NCI-H524 (cell line): ENCODE measurements around the gene RGS8.
A peak's percentile ranks its signal among the peaks of the same experiment; 100 is the strongest.
"Not testable (repeated sequence)": the region's sequence is repeated elsewhere in the genome, so short reads cannot be mapped to it uniquely, and the experiment has no call there.

ENCODE experiments used
- DNase-seq, 2 experiments: peaks; one replicate each; lab custom pipeline; 2025; lab: John Stamatoyannopoulos, UW

Gene RGS8

GRCh38 chr1:182702826-182703524 lies 18.6 kb upstream of the RGS8 start:
- peak; percentile 17 to 37 for DNase-seq

DNA sequence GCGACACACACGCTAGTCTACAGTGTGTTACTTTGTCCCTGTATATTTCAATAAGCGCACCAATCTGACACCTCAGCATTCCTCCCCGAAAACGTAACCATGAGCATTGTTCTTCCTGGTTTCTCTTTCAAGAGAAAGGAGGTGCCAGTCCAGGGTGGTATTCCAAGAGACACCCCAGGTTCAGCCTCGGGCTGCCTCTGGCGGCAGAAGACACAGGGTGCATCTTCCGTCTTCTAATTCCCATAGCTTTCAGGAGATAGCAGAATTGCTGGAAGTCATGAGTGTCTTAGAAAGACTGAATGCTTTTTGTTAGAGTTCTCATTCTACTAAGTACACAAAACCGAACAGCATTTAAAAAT lies 15.9 kb upstream of the RGS8 start:
- no peak for DNase-seq

GRCh38 chr1:182699393-182700350 lies 15.3 kb upstream of the RGS8 start:
- DNase-seq, result peak; percentile 91 to 95

- no peak for DNase-seq
Measured at GRCh38 chr1:182698971-182699370, 14.6 kb upstream of the RGS8 start.

DNA sequence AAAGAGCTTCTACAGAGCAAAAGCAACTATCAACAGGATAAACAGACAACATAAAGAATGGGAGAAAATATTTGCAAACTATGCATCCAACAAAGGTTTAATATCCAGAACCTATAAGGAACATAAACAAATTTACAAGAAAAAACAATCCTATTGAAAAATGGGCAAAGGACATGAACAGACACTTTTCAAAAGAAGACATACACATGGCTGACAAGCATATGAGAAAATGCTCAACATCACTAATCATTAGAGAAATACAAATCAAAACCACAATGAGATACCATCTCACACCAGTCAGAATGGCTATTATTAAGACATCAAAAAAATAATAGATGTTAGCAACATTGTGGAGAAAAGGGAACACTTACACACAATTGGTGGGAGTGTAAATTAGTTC lies 8.8 kb upstream of the RGS8 start:
- not testable (repeated sequence) for DNase-seq

DNA sequence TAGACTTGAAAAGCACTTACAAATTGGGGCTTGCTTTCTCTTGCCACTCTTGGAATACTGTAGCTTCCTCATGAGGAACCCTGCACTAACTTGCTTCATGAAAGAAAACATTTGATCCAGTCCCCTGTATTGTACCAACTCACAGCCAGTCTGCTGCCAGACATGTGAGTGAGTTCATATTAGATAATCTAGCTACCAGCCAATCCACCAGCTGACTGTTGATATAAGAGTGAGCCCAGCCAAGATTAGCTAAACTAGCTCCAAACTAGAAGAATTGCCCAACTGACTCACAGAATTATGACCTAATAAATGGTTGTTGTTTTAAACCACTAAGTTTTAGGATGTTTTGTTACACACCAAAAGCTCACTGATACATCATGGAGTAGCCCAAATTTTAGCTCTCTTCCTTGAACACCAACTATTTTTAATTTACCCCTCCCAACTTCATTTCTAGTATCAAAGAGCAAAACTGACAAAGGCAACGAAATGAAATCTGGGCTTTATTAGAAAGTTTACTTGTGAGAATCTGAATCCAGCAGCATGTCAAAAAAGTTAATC lies 6.6 kb upstream of the RGS8 start:
- no peak for DNase-seq

- DNase-seq, result no peak
Measured at GRCh38 chr1:182688436-182689205, 4.2 kb upstream of the RGS8 start.

DNA sequence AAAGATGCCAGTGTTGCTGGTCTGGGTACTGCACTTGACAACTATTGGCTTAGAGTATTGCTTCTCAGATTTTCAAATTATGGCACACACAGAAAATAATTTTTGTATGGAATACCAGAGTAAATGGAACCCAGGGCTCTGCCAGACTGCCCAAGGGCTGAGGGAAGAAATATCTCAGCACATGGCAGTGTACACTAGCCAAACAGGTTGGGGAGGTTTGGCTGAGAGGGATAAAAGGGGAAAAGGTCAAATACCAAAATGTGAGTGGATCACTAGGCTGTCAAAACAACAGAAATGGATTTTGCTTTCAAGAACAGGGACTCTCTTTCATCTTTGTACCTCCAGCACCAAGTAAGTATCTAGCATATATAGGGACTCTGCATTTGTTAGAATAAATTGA lies 3.0 kb upstream of the RGS8 start:
- DNase-seq, result no peak

GRCh38 chr1:182686446-182686845 lies 2.1 kb upstream of the RGS8 start:
- DNase-seq, result no peak

GRCh38 chr1:182685215-182685614 lies 828 bp upstream of the RGS8 start:
- no peak for DNase-seq

GRCh38 chr1:182682898-182683501 lies 1.4 kb downstream of the RGS8 start:
- DNase-seq, result no peak

- no peak for DNase-seq
Measured at GRCh38 chr1:182682406-182682805, 2.0 kb downstream of the RGS8 start.

DNA sequence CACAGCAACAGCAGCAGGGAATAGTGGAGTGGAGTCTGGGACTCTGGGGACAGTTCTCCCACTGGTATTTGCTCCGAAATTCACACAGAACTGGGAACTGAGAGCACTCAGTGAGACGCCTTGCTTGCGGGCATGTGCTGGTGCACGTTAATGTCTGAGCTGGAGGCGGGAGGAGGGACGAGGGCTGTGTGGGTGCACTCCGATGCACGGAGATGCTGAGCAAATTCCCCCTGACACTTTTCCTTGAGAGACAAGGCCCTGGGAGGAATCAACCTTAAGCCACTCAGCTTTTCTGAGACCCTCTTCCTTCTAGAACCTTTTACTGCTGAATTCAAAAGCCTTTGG lies 2.8 kb downstream of the RGS8 start:
- no peak for DNase-seq

DNA sequence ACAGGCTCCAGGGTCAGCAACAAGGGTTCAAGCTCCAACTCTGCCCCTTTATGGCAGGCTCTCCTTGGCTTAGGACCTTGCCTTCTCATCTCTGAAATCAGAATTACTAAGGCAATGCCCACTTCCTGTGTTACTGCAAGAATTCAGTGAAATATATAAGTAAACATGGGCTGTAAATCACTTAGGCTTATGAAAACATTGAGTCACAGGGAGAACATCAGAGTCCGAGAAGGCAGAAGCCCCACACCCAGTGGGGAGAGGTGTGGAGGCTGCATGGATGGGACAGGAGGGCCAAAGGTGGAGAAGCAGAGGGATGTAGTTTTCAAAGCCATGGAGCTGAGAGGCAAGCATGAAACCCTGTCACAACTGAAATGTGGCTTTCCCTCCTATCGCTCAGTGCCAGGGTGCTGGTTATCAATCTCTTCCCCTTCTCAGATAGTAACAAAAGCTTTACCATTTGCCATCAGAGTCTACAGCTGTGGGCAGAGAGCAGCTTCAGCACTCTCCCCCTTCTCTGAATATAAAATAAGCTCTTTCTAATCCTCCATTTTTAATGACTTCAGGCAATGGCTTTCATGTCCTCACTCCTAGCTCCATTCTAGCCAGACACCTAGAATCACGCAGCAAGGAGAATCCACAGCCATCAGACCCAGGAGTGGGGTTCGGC lies 3.4 kb downstream of the RGS8 start:
- no peak for DNase-seq

DNA sequence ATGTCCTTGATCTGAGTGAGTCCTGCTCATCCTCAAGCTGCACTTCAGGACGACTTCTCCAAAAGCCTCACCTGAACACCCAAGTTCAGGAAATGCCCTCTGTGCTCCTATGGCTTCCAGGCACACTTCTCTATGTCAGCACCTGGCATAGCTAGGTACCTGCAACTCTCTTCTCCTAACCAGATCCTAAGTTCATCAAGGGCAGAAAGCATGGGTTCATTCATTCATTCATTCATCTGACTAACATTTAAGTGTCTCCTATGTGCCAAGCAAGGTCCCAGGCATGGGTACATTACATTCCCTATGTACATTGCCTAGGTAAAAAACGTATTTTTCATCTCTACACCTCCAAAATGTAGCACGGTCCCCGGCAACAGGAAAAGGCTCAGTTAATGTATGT lies 4.0 kb downstream of the RGS8 start:
- DNase-seq, result no peak

- no peak for DNase-seq
Measured at GRCh38 chr1:182679684-182680083, 4.7 kb downstream of the RGS8 start.

DNA sequence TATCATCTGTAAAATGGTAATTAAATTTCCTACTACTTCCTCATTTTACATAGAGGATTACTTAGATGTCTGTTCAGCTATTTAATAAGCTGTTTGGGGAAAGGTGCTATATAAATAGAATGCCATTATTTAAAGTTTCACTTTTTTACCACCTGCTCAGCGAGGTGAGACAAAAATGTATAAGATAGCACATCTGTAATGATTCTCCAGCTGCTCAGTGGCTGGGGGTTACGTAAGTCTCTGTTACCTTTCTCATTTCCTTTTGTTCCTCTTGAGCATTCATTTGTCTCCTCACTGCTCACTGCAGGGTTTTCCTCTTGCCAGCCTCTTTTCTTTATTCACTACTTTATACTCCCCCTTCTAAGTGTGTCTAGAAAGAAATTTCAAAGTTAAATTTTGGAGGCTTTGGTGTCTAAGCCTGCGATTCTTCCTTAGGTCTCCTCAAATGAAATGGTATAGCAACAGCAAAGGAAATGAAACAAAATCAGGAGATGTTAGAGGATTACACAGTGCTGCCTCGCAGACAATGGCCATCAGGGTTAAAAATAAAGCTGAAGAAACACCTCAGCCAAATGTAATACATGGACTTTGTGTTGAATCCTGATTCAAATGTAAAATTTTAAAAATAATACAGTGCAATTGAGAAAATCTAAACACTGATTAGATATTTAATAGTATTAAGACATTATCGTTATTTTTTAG lies 6.8 kb downstream of the RGS8 start:
- DNase-seq, result no peak

- peak in 1 of 2 experiments; percentile 21 for DNase-seq
Measured at GRCh38 chr1:182676274-182676673, 8.1 kb downstream of the RGS8 start.

DNA sequence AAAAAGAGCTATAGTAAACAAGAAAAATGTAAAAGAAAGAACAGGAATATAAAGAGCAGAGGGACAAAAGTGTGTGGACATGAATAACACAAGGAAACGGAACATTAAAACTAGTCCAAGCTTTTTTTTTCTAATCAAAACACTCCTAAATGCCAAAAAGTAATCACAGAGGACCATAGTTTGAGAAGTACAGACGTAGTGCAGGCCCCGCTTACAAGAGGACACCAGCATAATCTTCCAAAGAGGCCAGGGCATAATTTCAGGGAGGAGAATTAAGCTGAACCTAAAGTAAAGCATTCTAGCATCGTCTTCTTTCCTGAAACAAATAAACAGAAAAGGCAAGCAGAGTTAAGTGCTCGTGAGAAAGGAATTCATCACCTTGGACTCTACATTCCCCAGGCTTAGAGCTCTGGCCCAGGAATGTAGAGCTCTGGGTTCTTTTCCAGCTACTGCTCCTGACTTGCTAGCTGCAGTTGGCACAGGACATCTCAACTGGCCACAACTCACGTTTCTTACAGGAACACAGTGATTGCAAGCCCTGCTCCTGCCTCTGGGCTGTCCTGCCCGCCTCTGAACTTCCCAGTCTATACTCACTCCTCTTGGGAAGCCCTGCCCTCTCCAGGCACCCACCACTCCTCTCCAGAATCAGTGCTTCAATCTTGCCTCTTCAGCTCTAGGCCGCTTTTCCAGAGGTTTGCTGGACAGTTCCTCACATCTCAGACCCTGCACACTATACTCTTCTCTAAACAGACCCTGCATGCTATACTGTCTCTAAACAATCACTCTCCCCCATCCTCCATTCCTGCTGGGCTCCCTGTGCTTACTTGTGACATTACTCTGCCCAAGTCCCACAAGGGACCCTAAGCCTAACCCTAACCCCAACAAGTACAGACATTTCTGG lies 9.8 kb downstream of the RGS8 start:
- no peak for DNase-seq

- DNase-seq, result no peak
Measured at GRCh38 chr1:182672487-182672836, 11.9 kb downstream of the RGS8 start.
